Activated CD4-positive, alpha-beta T cell treated with anti-CD3 and anti-CD28 coated beads, Interleukin-2, amount 50 U/mL, for 48 hours (primary cell): Measurements from ENCODE around the gene CYB5R3.
A peak's percentile ranks its signal among the peaks of the same experiment; 100 is the strongest.

Experiments
- DNase-seq, 2 experiments: peaks; one replicate each; pipeline ENCODE4 v3.0.0-alpha.2; 2020

CYB5R3 gene

GRCh38 chr22:42644422-42645340, 4.5 kb downstream of the CYB5R3 start:
- no peak for DNase-seq

DNA sequence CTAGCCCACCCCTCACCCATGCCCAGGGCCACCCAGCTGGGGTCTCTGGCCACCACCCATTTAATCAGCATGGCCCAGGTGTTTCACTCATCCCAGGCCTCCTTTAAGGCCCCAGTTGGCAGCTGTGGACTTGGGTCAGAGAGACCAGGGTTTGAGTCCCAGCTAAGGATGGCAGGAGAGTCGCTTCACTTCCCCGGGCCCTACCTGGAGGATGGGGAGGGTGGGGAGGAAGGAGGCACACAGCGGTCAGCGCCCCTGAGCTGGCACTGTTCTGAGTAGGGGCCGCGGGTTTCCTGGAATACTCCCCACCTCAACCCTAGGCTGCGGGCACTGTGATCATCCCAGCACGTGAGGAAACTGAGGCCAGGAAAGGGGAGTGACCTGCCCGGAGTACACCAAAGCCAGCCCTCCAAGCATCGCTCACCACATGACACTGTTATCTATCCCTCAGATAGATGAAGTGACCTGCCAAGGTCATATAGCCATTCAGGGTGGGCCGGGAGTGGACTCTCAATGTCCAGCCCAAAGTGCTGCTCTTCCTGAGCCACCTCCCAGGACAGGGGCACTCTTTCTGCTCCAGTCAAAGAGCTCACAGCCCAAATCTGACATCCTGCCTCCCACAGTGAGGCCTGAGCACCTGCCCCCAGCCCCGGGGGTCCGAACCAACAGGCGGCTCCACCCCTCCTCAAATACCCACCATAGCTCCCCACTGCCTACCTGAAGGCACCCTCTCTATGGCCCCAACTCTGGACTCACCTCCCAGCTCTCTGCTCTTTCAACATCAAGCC, 5.4 kb downstream of the CYB5R3 start:
- DNase-seq: no peak

DNA sequence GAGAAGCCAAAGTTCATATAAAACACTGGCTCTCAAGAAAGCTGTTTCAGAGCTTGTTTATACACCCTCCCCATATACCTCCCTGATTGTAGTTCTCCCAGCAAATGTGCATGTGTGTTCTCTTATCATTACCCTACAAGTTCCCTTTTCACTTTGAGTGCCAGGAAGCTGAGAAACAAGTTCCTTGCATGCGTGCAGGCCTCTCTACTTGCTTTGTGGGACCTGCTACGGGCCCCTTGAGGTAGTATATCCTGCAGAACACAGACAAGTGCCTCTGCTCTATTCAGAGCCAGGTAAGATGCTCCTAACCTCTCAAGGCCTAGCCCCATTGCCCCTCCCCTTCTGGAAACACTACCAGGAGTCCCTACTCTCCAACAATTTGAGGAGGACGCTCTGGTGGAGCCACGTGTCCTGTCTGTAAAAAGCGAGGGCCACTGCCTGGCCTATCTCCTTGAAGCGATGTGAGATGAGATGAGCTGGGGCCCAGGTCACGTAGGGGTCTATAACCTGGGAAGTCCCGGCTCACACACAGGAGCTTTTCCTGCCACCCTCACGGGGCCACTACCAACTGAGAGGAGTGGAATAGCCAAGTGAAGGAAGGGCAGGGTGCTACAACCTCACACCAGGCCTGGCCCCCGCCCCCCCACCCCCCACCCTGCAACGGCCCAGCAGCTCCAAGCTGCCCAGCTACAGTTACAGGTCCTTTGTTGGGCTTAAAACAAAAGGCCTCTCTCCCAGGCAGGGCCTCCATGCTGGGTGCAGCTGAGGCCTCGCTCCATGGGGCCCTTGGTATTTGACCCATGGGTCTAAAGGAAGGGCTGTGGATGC, 6.2 kb downstream of the CYB5R3 start:
- DNase-seq: no peak

- DNase-seq: no peak
Observed at GRCh38 chr22:42641801-42642413, 7.3 kb downstream of the CYB5R3 start.

GRCh38 chr22:42639541-42640241, 9.5 kb downstream of the CYB5R3 start:
- no peak for DNase-seq

GRCh38 chr22:42637555-42637954, 11.6 kb downstream of the CYB5R3 start:
- DNase-seq: no peak

DNA sequence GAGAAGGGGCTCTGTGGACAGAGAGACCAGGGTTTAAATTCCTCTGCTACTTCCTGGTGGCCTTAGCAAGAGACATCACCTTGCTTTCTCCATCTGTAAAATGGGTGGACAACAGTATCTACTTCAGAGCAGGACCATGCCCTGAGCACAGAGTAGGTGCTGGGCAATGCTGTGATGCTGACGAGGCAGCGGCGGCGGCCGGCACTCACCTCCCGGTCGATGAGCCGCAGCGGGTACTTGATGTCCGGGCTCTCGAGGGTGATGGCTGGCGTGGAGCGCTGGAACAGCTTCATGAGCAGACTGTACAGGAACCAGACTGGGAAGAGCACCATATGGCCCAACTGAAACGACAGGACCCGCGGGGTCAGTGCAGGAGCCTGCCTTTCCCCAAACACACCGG, 12.7 kb downstream of the CYB5R3 start:
- no peak for DNase-seq

GRCh38 chr22:42635531-42635930, 13.7 kb downstream of the CYB5R3 start:
- peak in 1 of 2 experiments; percentile 24 for DNase-seq

- DNase-seq: no peak
Observed at GRCh38 chr22:42633013-42633412, 16.2 kb downstream of the CYB5R3 start.

DNA sequence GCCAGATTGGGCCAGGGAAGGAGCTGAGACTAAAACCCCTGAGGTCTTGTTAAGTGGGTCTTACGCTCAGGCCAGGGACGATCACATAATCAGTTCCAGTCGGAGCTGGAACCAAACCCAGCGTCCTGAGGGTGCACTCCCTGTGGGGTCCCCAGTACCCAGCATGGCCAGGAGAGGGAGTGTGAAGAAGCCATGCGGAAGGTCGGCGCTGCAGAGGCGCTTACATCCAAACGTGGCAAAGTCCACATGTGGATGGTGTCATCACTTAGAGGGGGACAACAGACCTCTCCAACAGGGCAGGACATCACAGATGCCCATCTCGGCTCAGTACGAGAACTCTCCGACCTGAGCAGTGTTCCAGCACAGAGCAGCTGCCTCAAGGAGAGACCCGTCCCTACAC, 17.1 kb downstream of the CYB5R3 start:
- DNase-seq: no peak

DNA sequence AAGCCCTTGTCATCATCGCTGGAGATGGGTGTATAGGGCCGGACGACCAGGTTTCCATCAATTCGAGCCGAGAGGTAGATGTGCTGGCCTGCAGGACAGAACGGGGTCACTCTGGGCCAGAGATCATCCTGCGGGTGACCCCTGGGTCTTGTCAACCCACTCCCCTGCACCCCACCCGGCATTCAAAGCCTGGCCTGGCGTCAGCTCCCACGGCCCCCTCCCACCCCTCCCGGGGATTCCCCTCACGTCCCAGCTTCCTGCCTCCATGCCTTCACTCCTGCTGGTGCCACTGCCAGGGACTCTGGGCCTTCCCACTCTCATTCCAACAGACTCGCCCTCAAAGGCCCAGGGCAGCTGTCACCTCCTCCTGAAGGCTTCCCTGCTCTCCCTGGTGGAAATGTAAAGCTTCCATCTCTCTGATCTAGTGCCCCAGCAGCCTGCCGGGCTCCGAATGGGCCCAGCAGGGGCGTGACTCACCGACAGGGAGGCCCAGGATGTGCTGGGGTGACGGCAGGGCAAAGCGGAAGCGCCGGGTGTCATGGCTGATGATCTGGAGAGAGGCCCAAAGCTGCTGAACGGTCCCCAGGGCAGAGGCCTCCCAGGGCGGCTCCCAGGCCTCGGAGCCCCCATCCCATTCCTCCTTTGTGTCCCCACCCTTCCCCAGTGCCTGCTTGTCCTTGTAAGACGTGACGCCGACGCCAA, 18.1 kb downstream of the CYB5R3 start:
- DNase-seq: no peak

- no peak for DNase-seq
Observed at GRCh38 chr22:42630211-42630610, 19.0 kb downstream of the CYB5R3 start.

DNA sequence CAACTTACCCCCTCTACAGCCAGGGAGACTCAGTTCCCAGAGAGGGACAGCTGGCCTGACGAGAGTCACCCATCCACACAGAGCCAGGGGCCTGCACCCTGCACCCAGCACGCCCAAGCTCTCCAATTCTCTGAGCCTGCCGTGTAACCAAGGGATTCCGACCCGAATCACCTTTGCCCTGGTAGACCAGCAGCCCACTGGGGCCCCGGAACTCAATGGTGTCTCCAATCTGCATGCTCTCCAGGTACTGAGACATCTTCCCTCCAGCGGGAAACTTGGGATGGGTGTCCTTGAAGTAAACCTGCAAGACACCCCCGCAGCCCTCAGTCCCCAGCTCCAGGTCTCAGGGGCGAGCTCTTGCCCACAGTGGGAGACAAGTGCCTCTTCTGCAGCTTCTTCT, 21.2 kb downstream of the CYB5R3 start:
- DNase-seq: no peak

DNA sequence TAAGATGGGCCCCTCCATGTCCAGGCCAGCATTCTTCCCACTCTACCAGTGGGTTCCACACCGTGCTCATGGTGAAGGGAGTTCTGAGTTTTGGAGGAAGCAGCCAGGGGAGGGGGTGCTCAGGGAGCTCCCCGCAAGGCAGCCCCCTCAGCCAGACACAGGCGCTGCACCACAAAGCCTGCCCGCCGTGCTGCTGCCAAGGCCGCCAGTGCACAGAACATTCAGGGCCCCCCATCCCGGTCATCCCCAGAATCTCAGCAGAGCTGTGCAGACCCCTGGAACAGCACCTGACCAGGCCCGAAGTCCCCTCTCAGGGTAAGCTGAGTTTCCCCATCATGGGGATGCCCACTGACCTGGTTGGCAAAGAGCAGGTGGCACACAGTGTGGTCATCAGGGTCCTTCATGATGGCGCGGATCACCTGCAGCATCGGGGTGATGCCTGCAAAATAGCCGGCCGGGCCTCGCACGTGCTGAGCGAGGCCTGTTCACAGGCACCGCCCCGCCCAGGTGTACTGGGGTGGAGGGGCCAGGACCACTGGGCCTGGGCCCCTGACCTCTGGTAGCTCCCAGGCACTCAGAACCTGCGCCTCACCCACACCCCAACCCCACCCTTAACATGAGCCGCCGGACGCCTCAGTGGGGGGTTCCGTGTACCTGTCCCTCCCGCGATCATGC, 22.1 kb downstream of the CYB5R3 start:
- no peak for DNase-seq

DNA sequence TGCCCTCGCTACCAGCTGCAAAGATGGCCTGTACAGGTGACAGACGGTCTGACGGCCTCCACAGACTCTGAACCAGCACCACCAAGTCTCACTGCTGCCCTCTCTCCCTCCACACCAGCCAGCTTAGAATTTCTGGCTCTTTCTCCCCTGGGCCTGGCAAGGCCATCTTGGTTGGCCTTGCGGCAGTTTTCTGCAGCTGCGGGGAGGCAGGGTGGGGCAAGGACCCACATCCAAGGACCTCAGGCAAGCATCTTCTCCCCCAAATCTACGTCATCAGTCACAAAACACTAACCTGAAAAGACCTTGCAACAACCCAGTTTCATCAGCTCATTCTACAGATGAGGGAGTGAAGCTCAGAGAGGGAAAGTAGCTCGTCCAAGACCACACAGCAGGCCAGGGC, 22.8 kb downstream of the CYB5R3 start:
- no peak for DNase-seq

DNA sequence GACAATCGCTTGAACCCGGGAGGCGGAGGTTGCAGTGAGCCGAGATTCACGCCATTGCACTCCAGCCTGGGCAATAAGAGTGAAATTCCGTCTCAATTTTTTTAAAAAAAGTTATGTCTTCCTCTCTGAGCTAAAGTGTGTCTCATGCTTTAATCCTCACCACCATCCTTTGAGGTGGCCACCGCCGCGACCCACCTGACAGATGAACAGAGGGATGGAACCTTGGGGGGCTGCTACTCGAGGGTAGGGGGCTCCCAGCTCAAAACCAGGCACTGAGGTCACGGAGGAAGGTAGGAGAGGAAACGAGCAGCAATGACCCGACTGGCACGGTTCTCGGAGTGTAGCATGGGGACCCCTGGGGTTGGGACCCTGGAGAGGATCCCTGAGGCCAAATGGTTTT, 23.8 kb downstream of the CYB5R3 start:
- no peak for DNase-seq

DNA sequence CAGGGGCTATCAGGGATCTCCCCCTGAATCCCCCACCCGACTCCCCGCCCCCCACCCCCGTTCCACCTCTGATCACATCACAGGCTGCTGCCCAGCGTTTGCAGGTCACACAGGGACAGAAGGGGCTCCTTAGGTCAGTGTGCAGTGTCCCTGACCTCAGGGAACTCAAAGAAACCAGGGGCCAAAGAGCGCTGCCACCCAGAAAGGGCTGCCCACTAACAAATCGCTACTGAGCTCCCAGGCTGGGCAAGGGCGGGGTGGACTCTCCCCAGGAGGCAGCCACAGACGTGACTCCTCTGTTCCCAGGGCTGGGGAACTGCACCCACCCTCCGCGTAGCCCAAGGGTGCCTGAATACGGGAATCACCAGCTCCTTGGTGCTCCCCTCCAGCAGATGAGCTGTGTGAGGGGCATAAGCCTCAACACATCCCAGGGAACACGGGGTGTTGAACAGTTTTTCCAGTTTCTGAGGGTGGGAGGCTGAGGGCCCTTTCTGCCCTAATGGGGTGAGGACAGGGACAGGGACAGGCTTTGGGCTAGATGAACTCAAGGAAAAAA, 24.6 kb downstream of the CYB5R3 start:
- DNase-seq: no peak

DNA sequence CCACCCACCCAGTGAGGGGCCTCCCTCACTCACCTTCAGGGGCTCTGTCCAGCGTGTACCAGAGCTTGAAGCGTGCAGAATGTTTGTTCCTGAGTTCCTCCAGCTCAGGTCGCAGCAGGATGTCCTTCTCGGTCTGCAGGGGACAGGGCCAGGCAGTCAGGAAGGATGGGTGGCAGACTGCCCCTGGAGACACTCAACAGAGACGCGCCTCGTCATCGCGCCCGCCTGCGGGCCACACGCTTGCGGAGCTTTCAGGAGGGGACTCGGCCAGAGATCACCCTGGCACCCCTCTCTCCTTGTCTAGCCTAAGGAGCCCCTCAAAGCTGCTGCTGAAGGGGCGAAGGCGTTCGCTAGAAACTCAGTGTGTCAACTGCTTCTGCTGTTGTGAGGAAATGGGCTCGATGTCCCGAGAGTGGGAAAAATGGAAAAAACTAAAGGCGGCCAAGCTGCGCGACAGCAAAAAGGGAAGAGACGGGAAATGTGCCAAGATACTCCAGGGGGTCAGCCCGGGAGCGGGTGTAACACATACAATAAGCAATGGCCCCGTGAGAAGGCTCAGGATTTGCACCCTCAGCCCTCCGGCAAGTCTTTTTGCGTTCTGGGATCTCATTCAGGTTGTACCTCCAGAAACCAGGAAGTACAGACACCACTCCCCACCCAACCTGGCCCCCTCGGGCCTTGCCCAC, 25.3 kb downstream of the CYB5R3 start:
- DNase-seq: no peak

- DNase-seq: no peak
Observed at GRCh38 chr22:42623301-42623751, 25.9 kb downstream of the CYB5R3 start.
